GM12801 (cell line): ENCODE data around the gene THAP4.

Source experiments
- TF ChIP-seq, protein P1 (sequence below): IDR thresholded peaks from one replicate; pipeline ENCODE4 v1.5.1; 2011; ENCODE audit warnings: control low read depth; ENCODE audit not compliant: insufficient read length; ENCODE audit errors: extremely low read depth

THAP4 gene

GRCh38 chr2:241577413-241578122 lies 59.4 kb downstream of the THAP4 start:
- TF ChIP-seq, protein P1, sequence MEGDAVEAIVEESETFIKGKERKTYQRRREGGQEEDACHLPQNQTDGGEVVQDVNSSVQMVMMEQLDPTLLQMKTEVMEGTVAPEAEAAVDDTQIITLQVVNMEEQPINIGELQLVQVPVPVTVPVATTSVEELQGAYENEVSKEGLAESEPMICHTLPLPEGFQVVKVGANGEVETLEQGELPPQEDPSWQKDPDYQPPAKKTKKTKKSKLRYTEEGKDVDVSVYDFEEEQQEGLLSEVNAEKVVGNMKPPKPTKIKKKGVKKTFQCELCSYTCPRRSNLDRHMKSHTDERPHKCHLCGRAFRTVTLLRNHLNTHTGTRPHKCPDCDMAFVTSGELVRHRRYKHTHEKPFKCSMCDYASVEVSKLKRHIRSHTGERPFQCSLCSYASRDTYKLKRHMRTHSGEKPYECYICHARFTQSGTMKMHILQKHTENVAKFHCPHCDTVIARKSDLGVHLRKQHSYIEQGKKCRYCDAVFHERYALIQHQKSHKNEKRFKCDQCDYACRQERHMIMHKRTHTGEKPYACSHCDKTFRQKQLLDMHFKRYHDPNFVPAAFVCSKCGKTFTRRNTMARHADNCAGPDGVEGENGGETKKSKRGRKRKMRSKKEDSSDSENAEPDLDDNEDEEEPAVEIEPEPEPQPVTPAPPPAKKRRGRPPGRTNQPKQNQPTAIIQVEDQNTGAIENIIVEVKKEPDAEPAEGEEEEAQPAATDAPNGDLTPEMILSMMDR = no peak

GRCh38 chr2:241576293-241576654 lies 60.7 kb downstream of the THAP4 start:
- TF ChIP-seq, protein P1 = no peak

DNA sequence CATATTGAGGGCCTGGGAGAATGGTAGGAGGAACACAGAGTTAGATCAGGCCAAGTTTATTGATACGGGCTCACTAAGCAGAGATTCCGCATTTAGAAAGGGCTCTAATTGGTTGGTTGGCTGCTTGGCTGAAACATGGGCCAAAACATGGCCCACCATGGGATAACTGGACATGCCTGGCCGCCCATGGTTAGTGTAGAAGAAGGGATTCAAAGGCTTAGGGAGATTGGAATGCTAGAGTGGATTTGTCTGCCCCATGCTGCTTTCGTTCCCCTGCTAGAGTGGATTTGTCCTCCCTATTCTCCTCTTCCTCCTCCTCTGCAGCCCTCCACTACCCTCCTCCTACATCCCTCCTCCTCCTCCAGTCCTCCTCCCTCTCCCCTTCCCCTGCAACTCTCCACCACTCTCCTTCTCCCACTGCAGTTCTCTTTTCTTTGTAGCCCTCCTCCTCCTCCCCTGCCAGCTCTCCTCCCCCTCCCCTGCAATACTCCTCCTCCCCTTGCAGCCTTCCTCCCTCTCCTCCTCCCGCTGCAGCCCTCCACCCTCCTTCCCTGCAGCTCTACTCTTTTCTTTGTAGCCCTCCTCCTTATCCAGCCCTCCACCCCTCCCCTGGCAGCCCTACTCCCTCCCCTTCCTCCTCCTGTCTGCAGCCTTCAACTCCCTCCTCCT lies 61.2 kb downstream of the THAP4 start:
- TF ChIP-seq, protein P1 = no peak

- TF ChIP-seq, protein P1 = no peak
These were observed 61.9 kb downstream of the THAP4 start for GRCh38 chr2:241574911-241575623.

- TF ChIP-seq, protein P1 = no peak
These were observed 63.2 kb downstream of the THAP4 start for GRCh38 chr2:241573741-241574140.

GRCh38 chr2:241571821-241572620 lies 64.9 kb downstream of the THAP4 start:
- TF ChIP-seq, protein P1 = no peak
